Measurements from ENCODE around the gene DUS1L.
A peak's percentile ranks its signal among the peaks of the same experiment; 100 is the strongest.
"Not testable (repeated sequence)": the region's sequence is repeated elsewhere in the genome, so short reads cannot be mapped to it uniquely, and the experiment has no call there.

Gene DUS1L

DNA sequence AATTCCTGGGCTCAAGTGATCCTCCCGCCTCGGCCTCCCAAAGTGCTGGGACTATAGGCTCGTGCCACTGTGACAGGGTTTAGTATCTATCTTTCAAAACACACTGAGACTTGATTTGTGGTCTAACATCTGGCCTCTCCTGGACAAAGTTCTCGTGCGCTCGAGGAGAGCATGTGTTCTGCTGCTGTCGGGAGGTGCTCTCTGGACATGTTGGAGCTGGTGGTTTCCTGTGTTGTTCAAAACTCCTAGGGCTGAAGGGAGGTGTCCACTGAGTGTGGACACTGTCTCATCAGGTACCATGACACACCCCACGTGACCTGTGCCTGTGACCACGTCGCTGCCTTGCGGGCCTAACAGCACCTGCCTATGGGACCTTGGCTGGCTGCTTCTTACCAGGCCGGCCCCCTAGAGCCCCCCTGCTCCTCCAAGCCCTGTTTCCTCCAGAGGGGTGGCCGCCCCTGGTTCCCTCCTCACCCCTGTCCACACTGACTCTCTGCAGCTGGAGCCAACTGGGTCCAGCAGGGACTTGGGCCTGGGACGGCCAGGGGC is 19.6 kb downstream of the DUS1L start:
- no peak for DNase-seq (ENCODE audit: low read depth in 4 of 4, low spot score in 1 of 4)

DNA sequence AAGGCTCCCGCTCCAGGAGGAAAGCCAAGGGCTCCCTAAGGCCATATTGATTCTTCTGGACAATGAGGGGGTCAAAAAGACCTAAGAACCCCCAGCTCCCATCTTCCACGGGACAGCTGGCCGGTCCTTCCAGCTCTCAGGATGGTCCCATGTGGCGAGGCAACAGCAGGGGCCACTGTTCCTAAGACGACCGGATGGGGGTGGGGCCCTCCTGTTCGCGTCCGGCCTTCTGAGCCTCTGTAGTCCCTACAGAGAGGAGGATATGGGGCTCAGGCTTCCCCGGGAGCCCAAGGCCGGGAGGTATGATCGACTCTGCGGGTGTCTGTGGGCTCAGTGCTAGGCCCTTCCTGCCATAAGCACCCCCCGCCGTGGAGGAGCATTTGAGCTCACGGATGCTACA is 22.1 kb downstream of the DUS1L start:
- DNase-seq (ENCODE audit: low read depth in 4 of 4, low spot score in 1 of 4), result no peak

GRCh38 chr17:82042649-82043048 is 23.0 kb downstream of the DUS1L start:
- DNase-seq (ENCODE audit: low read depth in 4 of 4, low spot score in 1 of 4), result no peak

DNA sequence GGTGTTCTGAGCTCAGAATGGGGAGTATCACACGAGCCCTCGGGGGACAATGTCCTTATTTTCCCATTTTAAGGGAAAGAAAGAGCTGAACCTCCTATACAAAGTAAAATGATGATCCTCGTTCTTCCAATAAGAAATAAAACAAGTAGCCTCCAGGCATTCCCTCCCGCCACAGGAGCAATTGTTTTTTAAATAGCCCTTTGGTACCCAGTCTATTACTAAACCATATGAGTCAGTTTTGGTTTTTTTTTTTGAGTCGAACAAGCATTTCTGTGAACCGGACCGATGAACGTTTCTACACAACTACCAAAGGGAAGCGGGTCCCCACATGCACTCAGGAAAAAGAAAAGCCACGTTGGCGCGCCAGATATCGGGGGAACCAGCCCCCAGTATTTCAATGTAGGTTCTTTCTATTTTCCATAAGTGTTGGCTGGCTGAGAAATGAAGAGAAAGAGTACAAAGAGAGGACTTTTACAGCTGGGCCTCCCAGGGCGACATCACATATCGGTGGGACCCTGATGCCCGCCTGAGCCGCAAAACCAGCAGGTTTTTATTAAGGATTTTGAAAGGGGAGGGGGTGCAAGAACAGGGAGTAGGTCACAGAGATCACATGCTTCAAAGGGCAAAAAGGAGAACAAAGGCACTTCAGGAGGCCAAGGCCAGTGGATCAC is 24.3 kb downstream of the DUS1L start:
- DNase-seq (ENCODE audit: low read depth in 4 of 4, low spot score in 1 of 4), result no peak

DNA sequence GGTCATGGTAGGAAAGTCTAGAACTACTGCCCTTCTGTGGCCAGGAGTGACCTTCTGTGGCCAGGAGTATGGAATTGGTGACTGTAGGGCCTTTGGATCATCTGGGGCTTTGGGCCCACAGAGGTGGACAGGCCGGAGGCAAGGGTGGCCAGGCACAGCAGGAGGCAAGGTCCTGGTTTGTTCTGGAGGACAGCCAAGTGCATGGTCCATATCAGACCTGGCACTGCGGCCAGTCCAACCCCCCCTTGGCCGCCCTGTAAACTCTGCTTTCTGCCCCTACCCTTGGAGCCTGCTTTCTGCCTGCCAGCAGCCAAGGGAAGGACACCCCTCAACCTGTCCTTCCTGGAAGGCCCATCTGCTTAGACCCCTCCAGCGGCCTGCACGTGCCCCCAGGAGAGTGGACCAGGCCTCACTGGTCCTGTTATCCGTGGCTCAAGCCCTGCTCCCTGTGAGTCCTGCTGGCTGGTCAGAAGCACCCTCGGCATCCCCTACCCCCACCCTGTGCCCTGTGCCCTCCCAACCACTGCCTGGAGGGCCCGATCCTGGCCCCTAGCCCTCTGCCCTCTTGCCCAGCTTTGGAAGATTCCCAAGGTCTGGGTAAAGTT is 25.8 kb downstream of the DUS1L start:
- no peak for DNase-seq (ENCODE audit: low read depth in 4 of 4, low spot score in 1 of 4)

DNA sequence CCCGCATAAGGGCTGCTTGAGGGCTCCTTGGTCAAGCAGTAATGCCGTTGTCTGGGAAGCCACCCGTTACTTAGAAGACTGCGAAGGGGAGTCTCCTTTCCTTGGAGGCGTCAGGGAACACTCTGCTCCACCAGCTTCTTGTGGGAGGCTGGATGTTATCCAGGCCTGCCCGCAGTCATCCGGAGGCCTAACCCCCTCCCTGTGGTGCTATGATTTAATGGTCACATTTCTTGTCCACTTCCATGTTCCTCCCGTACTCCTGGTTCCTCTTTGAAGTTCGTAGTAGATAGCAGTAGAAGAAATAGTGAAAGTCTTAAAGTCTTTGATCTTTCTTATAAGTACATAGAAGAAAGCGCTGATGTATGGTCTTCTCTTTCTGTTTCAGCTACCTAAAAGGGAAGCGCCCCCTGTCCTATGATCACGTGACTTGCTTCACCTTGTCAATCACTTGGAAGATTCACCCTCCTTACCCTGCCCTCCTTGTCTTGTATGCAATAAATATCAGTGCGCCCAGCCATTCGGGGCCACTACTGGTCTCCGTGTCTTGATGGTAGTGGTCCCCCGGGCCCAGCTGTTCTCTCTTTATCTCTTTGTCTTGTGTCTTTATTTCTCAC is 26.7 kb downstream of the DUS1L start:
- not testable (repeated sequence) for DNase-seq (ENCODE audit: low read depth in 4 of 4, low spot score in 1 of 4)

GRCh38 chr17:82037889-82038195 is 27.8 kb downstream of the DUS1L start:
- DNase-seq (ENCODE audit: low read depth in 4 of 4, low spot score in 1 of 4), result no peak

- peak; percentile 81 to 98 (median 88) for DNase-seq (ENCODE audit: low read depth in 4 of 4, low spot score in 1 of 4)
Measured at GRCh38 chr17:82037092-82037888, 28.3 kb downstream of the DUS1L start, which contains the start of gene DCXR. TSS of gene DCXR (minus strand) at chr17:82037697. CDS start at chr17:82037682, 15 bp downstream.

DNA sequence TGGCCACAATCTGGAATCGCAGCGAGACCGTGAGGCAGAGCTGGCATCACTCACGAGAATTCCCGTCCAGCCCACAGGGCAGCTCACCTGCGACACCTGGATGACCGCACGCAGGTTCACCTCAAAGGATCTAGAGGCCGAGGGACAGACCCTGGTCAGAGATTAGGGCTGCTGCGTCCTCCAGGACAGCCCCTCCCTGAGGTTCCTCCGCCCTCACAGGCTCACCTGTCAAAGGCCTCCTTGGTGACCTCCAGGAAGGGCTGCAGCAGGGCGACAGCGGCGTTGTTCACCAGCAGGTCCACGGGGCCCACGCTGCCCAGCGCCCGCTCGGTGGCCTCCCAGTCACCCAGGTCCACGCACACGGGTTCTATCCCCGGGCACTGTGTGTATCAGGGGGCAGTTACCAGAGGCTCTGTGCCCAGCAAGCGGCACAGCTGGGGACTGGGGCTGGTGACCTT is 28.9 kb downstream of the DUS1L start:
- no peak for DNase-seq (ENCODE audit: low read depth in 4 of 4, low spot score in 1 of 4)

DNA sequence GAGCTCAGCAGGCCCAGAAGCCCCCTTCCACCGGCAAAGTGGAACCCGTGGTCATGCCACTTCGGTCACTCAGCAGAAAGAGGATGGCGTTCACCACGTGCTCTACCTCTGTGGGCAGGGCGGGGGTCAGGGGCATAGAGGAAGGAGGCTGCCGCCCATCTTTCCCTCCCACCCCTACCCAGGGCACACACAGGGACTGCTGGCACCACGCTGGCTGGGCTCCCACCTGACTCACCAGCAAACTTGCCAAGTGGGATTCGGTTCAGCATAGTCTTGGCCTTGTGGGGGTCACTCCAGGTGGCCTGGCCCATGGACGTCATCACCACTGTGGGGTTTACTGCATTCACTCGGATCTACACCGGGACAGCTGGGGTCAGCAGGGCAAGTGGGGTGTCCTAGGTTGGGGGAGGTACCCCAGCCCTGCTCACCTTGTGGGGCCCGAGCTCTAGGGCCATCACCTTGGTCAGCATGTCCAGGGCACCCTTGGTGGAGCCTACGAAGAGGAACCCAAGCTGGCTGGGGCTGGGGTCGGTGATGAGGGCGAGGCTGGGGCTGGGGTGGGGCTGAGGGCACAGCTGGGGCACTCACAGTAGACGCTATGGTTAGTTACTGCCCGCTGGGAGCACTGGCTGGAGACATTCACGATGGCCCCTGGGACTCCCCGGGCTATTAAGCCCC is 29.5 kb downstream of the DUS1L start:
- DNase-seq (ENCODE audit: low read depth in 4 of 4, low spot score in 1 of 4), result no peak

DNA sequence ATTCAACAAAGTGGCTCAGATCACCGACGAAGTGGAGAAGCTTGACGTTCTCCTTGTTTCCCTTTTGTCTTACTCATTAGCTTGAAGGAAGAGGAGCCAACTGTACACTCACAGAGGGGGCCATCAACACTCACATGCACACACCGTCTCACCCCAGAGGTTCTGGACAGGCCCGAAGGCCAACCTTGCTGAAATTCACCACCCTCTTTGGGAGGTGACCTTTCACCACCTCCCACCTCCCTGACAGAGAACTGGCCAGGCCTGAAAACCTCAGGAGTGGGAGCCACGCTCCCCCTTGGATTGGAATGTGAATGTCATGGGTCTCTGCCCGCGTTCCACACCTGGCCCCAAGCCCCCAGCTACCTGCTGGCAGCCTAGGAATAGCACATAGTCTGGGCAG is 30.1 kb downstream of the DUS1L start:
- no peak for DNase-seq (ENCODE audit: low read depth in 4 of 4, low spot score in 1 of 4)

DNA sequence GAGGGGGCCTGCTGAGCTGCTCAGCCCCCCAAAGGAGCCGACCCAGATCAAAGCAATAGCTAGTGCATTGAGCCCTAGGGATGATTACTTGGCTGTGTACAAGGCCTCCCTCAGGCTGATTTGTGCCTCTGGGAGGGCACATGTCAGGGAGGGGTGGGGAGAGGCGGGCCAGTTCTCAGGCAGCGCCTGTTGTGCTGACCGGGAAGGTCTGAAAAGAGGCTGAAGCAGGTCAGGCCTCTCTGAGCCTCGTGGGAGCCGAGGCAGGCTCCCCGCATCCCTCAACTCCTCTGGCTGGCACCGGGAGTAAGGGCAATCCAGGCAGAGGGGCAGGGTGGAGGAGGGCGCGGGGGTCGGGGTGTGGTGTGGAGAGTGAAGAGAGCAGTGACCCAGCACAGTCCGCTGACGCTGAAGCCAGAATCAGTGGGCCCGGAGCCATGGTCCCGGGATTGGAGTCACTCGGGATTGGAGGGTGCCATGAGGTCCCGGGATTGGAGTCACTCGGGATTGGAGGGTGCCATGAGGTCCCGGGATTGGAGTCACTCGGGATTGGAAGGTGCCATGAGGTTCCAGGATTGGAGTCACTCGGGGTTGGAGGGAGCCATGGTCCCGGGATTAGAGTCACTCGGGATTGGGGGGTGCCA is 31.1 kb downstream of the DUS1L start:
- DNase-seq (ENCODE audit: low read depth in 4 of 4, low spot score in 1 of 4), result no peak

- DNase-seq (ENCODE audit: low read depth in 4 of 4, low spot score in 1 of 4), result no peak
Measured at GRCh38 chr17:82033359-82034085, 32.1 kb downstream of the DUS1L start.

DNA sequence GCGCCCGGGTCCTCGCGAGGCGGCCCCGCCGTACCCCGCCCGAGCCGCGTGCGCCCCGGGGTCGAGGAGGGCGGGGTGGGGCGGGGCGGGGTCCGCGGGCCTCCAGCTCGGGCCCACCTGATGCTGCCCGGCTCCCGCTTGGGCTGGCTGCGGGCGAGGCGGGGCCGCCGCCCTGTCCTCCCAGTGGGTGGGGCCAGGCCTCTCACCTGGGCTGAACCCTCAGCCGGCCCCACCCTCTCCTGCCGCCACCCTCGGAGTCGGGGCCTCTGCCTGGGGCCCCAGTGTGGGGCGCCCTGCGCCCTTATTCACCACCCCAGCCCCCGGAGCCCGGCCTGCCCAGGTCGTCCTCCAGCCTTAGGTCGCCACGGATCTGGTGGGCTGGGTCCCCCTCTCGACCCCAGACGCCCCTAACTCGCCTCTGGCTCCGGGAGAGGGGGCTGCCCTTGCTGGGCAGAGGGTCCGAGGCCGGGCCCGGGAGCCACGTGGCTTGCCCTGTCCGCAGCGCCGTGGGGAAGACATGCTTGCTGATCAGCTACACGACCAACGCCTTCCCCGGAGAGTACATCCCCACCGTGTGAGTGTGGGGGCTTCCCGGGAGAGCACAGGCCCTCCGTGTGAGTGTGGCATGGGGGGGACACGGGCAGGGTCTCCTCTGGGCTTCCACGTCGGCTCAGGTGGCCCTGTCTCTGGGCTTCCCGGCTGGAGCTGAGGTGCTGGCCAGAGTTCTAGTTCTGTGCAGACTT is 33.5 kb downstream of the DUS1L start:
- DNase-seq (ENCODE audit: low read depth in 4 of 4, low spot score in 1 of 4), result peak in 1 of 4 experiments; percentile 48

DNA sequence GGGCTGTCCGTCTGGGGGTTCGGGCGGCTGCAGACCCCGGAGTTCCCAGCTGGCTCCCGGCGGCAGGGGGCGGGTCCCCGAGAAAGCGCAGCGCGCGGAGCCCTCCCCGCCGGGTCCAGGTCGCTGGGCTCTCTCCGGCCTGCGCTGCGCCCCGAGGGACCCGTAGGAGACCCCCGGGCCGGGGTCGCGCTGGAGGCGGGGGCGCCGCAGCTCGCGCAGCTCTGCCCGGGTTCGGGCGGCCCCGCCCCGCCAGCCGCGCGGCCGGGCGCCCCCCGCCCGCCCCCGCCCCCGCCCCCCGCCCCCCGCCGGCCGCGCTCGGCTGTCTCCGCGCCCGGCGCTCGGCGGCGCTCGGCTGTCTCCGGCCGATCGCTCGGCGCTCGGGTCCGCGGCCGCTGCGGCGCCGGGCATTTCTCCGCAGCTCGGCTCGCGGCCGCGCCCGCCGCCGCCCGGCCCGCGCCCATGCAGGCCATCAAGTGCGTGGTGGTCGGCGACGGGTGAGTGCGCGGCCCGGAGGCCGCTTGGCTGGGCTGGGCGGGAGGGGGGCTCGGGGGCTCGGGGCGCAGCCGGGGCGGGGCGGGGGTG is 34.2 kb downstream of the DUS1L start, which contains the start of gene RAC3:
TSS of gene RAC3 (plus strand) at position 376 of the 582 bp plus-strand sequence. CDS start at position 460, 84 bp downstream.
- DNase-seq (ENCODE audit: low read depth in 4 of 4, low spot score in 1 of 4), result no peak

DNA sequence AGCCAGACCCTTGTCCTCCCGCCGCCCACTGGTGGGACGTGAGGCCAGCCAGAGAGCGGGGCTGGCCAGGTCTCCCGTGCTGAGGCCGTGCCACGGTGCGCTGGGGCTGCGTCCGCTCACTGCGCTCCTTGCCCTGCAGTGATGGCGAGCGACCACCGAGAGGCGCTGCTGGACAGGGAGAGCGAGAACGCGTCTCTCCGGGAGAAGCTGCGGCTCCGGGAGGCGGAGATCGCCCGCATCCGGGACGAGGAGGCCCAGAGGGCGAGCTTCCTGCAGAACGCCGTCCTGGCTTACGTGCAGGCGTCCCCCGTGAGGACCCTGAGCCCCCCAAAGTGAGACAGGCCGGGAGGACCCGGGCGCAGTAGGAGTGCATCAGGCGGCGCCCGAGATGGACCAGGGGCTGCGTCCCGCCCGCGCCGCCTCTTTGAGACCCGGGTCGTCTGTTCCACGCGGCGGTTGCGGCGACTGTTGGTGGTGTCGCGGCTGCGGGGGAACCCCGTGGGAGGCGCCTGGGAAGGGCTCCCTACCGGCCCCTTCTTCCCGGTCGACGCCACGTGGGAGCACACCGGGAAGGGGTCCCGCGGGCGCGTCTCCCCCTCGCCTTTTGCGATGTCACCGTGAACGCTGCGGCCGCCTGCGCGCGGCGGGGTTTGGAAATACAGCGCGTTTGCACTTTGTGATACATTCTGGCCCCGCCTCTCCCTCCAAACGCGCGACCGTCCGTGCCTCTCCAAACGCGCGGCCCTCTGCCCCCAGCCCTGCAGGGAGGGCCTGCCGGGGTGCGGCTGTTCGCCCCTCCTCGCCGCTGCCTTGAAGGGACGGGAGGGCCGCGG is 34.9 kb downstream of the DUS1L start:
- peak; percentile 55 to 78 (median 70) for DNase-seq (ENCODE audit: low read depth in 4 of 4, low spot score in 1 of 4)

GRCh38 chr17:82029990-82030469 is 35.6 kb downstream of the DUS1L start:
- no peak for DNase-seq (ENCODE audit: low read depth in 4 of 4, low spot score in 1 of 4)
